NCI-H1105 (cell line): ENCODE measurements around the gene FCHSD2.
"Not testable (repeated sequence)": the region's sequence is repeated elsewhere in the genome, so short reads cannot be mapped to it uniquely, and the experiment has no call there.

Experiments
- DNase-seq: peaks from one replicate; lab custom pipeline; 2025; lab: John Stamatoyannopoulos, UW

The FCHSD2 gene

GRCh38 chr11:73151416-73151815 is 9.3 kb upstream of the FCHSD2 start:
- no peak for DNase-seq

GRCh38 chr11:73149105-73149504 is 7.0 kb upstream of the FCHSD2 start:
- DNase-seq, result no peak

GRCh38 chr11:73147771-73148681 is 5.9 kb upstream of the FCHSD2 start:
- DNase-seq, result no peak

GRCh38 chr11:73145986-73146575 is 4.0 kb upstream of the FCHSD2 start:
- no peak for DNase-seq

- no peak for DNase-seq
These were observed 1.2 kb upstream of the FCHSD2 start for GRCh38 chr11:73143126-73143838.

GRCh38 chr11:73141309-73142127 is 600 bp downstream of the FCHSD2 start:
- peak; percentile 70 for DNase-seq

- DNase-seq, result no peak
These were observed 1.1 kb downstream of the FCHSD2 start for GRCh38 chr11:73141031-73141308.

GRCh38 chr11:73140213-73141030 is 1.7 kb downstream of the FCHSD2 start:
- DNase-seq, result peak; percentile 4

GRCh38 chr11:73139476-73140198 is 2.5 kb downstream of the FCHSD2 start:
- DNase-seq, result no peak

GRCh38 chr11:73137944-73138274 is 4.2 kb downstream of the FCHSD2 start:
- no peak for DNase-seq

GRCh38 chr11:73137262-73137943 is 4.7 kb downstream of the FCHSD2 start:
- no peak for DNase-seq

- DNase-seq, result not testable (repeated sequence)
These were observed 5.4 kb downstream of the FCHSD2 start for GRCh38 chr11:73136722-73137121.

GRCh38 chr11:73135346-73136284 is 6.5 kb downstream of the FCHSD2 start:
- DNase-seq, result no peak

- not testable (repeated sequence) for DNase-seq
These were observed 9.8 kb downstream of the FCHSD2 start for GRCh38 chr11:73132349-73132748.

GRCh38 chr11:73130181-73130580 is 11.9 kb downstream of the FCHSD2 start:
- no peak for DNase-seq

- no peak for DNase-seq
These were observed 12.9 kb downstream of the FCHSD2 start for GRCh38 chr11:73129198-73129597.

- no peak for DNase-seq
These were observed 15.2 kb downstream of the FCHSD2 start for GRCh38 chr11:73126804-73127480.

- no peak for DNase-seq
These were observed 17.3 kb downstream of the FCHSD2 start for GRCh38 chr11:73124800-73125199.
